ENCODE results near the gene COA8.

COA8 gene

GRCh38 chr14:103534576-103535061, 28.1 kb upstream of the COA8 start:
- Histone ChIP-seq H3K9me3 (ENCODE audit: control insufficient read depth, low read length) (no peaks in the 10 kb centered on the region), H4K8ac (ENCODE audit: low read length) (no peak overlapping the region), H2AFZ (ENCODE audit: low read depth, low read length) (no peak overlapping the region), H3K4me1 (ENCODE audit: control insufficient read depth, insufficient read depth, low read depth, low read length) (peaks cover 48% of the 10 kb centered on the region), H3K36me3 (ENCODE audit: control insufficient read depth in 1 of 2, insufficient read depth in 2 of 2, low read depth in 1 of 2, low read length in 2 of 2) (peaks cover 18 to 75% of the 10 kb centered on the region in 2 experiments), H3K18ac (ENCODE audit: low read depth in 1 of 2, low read length in 2 of 2) (no peak overlapping the region), H3K27me3 (ENCODE audit: control insufficient read depth in 1 of 2, insufficient read depth in 1 of 2, low read length in 2 of 2) (no peaks in the 10 kb centered on the region), H3K27ac (ENCODE audit: low read length, poor library complexity, severe bottlenecking) (no peak overlapping the region), H3K14ac (ENCODE audit: low read length in 2 of 2) (no peak overlapping the region), H2BK5ac (ENCODE audit: low read depth, low read length, poor library complexity, severe bottlenecking) (no peak overlapping the region), H4K91ac (ENCODE audit: low read length) (no peak overlapping the region), H3K4me2 (ENCODE audit: low read length, poor library complexity, severe bottlenecking) (no peak overlapping the region), H3K9ac (ENCODE audit: low read length) (no peak overlapping the region), H2AK5ac (ENCODE audit: low read length, severe bottlenecking) (no peak overlapping the region), H2BK120ac (ENCODE audit: low read depth, low read length) (no peak overlapping the region), H3K23ac (ENCODE audit: low read length in 2 of 2) (no peak overlapping the region), H3K4ac (ENCODE audit: low read depth in 1 of 2, low read length in 2 of 2) (no peak overlapping the region), H2BK12ac (ENCODE audit: low read length in 2 of 2) (no peak overlapping the region), H2BK15ac (ENCODE audit: low read depth, poor library complexity, severe bottlenecking) (no peak overlapping the region), H3K4me3 (ENCODE audit: insufficient read depth in 1 of 2, low read depth in 1 of 2, low read length in 2 of 2) (no peak overlapping the region), H3K79me1 (replicated peaks; ENCODE audit: low read length, poor library complexity, severe bottlenecking) (peaks cover 25% of the 10 kb centered on the region)
- no peak for DNase-seq
- WGBS = 95% methylated on average over 22 of the region's 22 CpGs

GRCh38 chr14:103535081-103535890, 27.5 kb upstream of the COA8 start:
- peaks cover 20% of the 10 kb centered on the region for H3K79me1 ChIP-seq (replicated peaks; ENCODE audit: low read length, poor library complexity, severe bottlenecking)
- no peak overlapping the region for H3K23ac ChIP-seq (ENCODE audit: low read length in 2 of 2)
- H3K4ac ChIP-seq (ENCODE audit: low read depth in 1 of 2, low read length in 2 of 2) = no peak overlapping the region
- H3K4me2 ChIP-seq (ENCODE audit: low read length, poor library complexity, severe bottlenecking) = no peak overlapping the region
- H3K9me3 ChIP-seq (ENCODE audit: control insufficient read depth, low read length) = no peaks in the 10 kb centered on the region
- peaks cover 44% of the 10 kb centered on the region for H3K4me1 ChIP-seq (ENCODE audit: control insufficient read depth, insufficient read depth, low read depth, low read length)
- peaks cover 18 to 74% of the 10 kb centered on the region in 2 experiments for H3K36me3 ChIP-seq (ENCODE audit: control insufficient read depth in 1 of 2, insufficient read depth in 2 of 2, low read depth in 1 of 2, low read length in 2 of 2)
- H2AK5ac ChIP-seq (ENCODE audit: low read length, severe bottlenecking) = no peak overlapping the region
- no peak for DNase-seq
- 88% methylated on average over 21 of the region's 21 CpGs for WGBS
- peak overlapping the region; percentile 8 for H4K91ac ChIP-seq (ENCODE audit: low read length)
- H2BK120ac ChIP-seq (ENCODE audit: low read depth, low read length) = no peak overlapping the region
- no peaks in the 10 kb centered on the region for H3K27me3 ChIP-seq (ENCODE audit: control insufficient read depth in 1 of 2, insufficient read depth in 1 of 2, low read length in 2 of 2)
- H2BK5ac ChIP-seq (ENCODE audit: low read depth, low read length, poor library complexity, severe bottlenecking) = no peak overlapping the region
- H4K8ac ChIP-seq (ENCODE audit: low read length) = no peak overlapping the region
- H2BK15ac ChIP-seq (ENCODE audit: low read depth, poor library complexity, severe bottlenecking) = no peak overlapping the region
- H3K27ac ChIP-seq (ENCODE audit: low read length, poor library complexity, severe bottlenecking) = no peak overlapping the region
- H3K9ac ChIP-seq (ENCODE audit: low read length) = no peak overlapping the region
- no peak overlapping the region for H3K18ac ChIP-seq (ENCODE audit: low read depth in 1 of 2, low read length in 2 of 2)
- no peak overlapping the region for H3K14ac ChIP-seq (ENCODE audit: low read length in 2 of 2)
- H2BK12ac ChIP-seq (ENCODE audit: low read length in 2 of 2) = no peak overlapping the region
- no peak overlapping the region for H2AFZ ChIP-seq (ENCODE audit: low read depth, low read length)
- H3K4me3 ChIP-seq (ENCODE audit: insufficient read depth in 1 of 2, low read depth in 1 of 2, low read length in 2 of 2) = no peak overlapping the region

GRCh38 chr14:103535891-103536565, 26.7 kb upstream of the COA8 start:
- no peak overlapping the region for H2BK15ac ChIP-seq (ENCODE audit: low read depth, poor library complexity, severe bottlenecking)
- no peak for DNase-seq
- H3K27ac ChIP-seq (ENCODE audit: low read length, poor library complexity, severe bottlenecking) = no peak overlapping the region
- H2AFZ ChIP-seq (ENCODE audit: low read depth, low read length) = no peak overlapping the region
- peaks cover 12 to 66% of the 10 kb centered on the region in 2 experiments for H3K36me3 ChIP-seq (ENCODE audit: control insufficient read depth in 1 of 2, insufficient read depth in 2 of 2, low read depth in 1 of 2, low read length in 2 of 2)
- no peak overlapping the region for H3K23ac ChIP-seq (ENCODE audit: low read length in 2 of 2)
- H3K18ac ChIP-seq (ENCODE audit: low read depth in 1 of 2, low read length in 2 of 2) = no peak overlapping the region
- H3K27me3 ChIP-seq (ENCODE audit: control insufficient read depth in 1 of 2, insufficient read depth in 1 of 2, low read length in 2 of 2) = no peaks in the 10 kb centered on the region
- H3K9me3 ChIP-seq (ENCODE audit: control insufficient read depth, low read length) = no peaks in the 10 kb centered on the region
- H3K4me1 ChIP-seq (ENCODE audit: control insufficient read depth, insufficient read depth, low read depth, low read length) = peaks cover 44% of the 10 kb centered on the region
- no peak overlapping the region for H3K4me3 ChIP-seq (ENCODE audit: insufficient read depth in 1 of 2, low read depth in 1 of 2, low read length in 2 of 2)
- no peak overlapping the region for H2BK12ac ChIP-seq (ENCODE audit: low read length in 2 of 2)
- no peak overlapping the region for H3K4me2 ChIP-seq (ENCODE audit: low read length, poor library complexity, severe bottlenecking)
- H4K91ac ChIP-seq (ENCODE audit: low read length) = no peak overlapping the region
- H2BK5ac ChIP-seq (ENCODE audit: low read depth, low read length, poor library complexity, severe bottlenecking) = no peak overlapping the region
- H3K79me1 ChIP-seq (replicated peaks; ENCODE audit: low read length, poor library complexity, severe bottlenecking) = peaks cover 15% of the 10 kb centered on the region
- H3K4ac ChIP-seq (ENCODE audit: low read depth in 1 of 2, low read length in 2 of 2) = no peak overlapping the region
- H3K14ac ChIP-seq (ENCODE audit: low read length in 2 of 2) = no peak overlapping the region
- WGBS = 92% methylated on average over 11 of the region's 11 CpGs
- no peak overlapping the region for H4K8ac ChIP-seq (ENCODE audit: low read length)
- no peak overlapping the region for H2BK120ac ChIP-seq (ENCODE audit: low read depth, low read length)
- no peak overlapping the region for H3K9ac ChIP-seq (ENCODE audit: low read length)
- no peak overlapping the region for H2AK5ac ChIP-seq (ENCODE audit: low read length, severe bottlenecking)

- Histone ChIP-seq H3K9me3 (ENCODE audit: control insufficient read depth, low read length) (no peaks in the 10 kb centered on the region), H3K27ac (ENCODE audit: low read length, poor library complexity, severe bottlenecking) (no peak overlapping the region), H3K79me1 (replicated peaks; ENCODE audit: low read length, poor library complexity, severe bottlenecking) (peaks cover 9% of the 10 kb centered on the region), H2BK15ac (ENCODE audit: low read depth, poor library complexity, severe bottlenecking) (no peak overlapping the region), H2AFZ (ENCODE audit: low read depth, low read length) (no peak overlapping the region), H3K14ac (ENCODE audit: low read length in 2 of 2) (no peak overlapping the region), H4K91ac (ENCODE audit: low read length) (no peak overlapping the region), H3K18ac (ENCODE audit: low read depth in 1 of 2, low read length in 2 of 2) (no peak overlapping the region), H2AK5ac (ENCODE audit: low read length, severe bottlenecking) (no peak overlapping the region), H3K4ac (ENCODE audit: low read depth in 1 of 2, low read length in 2 of 2) (no peak overlapping the region), H2BK12ac (ENCODE audit: low read length in 2 of 2) (no peak overlapping the region), H3K4me2 (ENCODE audit: low read length, poor library complexity, severe bottlenecking) (no peak overlapping the region), H3K36me3 (ENCODE audit: control insufficient read depth in 1 of 2, insufficient read depth in 2 of 2, low read depth in 1 of 2, low read length in 2 of 2) (peaks cover 9 to 60% of the 10 kb centered on the region in 2 experiments), H2BK5ac (ENCODE audit: low read depth, low read length, poor library complexity, severe bottlenecking) (no peak overlapping the region), H3K27me3 (ENCODE audit: control insufficient read depth in 1 of 2, insufficient read depth in 1 of 2, low read length in 2 of 2) (no peaks in the 10 kb centered on the region), H3K4me1 (ENCODE audit: control insufficient read depth, insufficient read depth, low read depth, low read length) (peaks cover 45% of the 10 kb centered on the region), H4K8ac (ENCODE audit: low read length) (no peak overlapping the region), H3K9ac (ENCODE audit: low read length) (peak overlapping the region; percentile 66), H3K4me3 (ENCODE audit: insufficient read depth in 1 of 2, low read depth in 1 of 2, low read length in 2 of 2) (no peak overlapping the region), H2BK120ac (ENCODE audit: low read depth, low read length) (no peak overlapping the region), H3K23ac (ENCODE audit: low read length in 2 of 2) (no peak overlapping the region)
- WGBS = 89% methylated on average over 9 of the region's 9 CpGs
- DNase-seq = no peak
Observed at GRCh38 chr14:103536693-103537092, 26.1 kb upstream of the COA8 start.

All from mesenchymal stem cell (in vitro differentiated cells and primary cell).